ENCODE measurements around the gene ZNF408.

Gene ZNF408

GRCh38 chr11:46729110-46730027 is 28.5 kb downstream of the ZNF408 start:
- no peak for DNase-seq

- no peak for DNase-seq
These were observed 30.7 kb downstream of the ZNF408 start for GRCh38 chr11:46731545-46731944.

GRCh38 chr11:46733234-46733633 is 32.4 kb downstream of the ZNF408 start:
- DNase-seq = no peak

- DNase-seq = no peak
These were observed 35.3 kb downstream of the ZNF408 start for GRCh38 chr11:46736146-46736545.

- DNase-seq = no peak
These were observed 35.8 kb downstream of the ZNF408 start for GRCh38 chr11:46736615-46737014.

GRCh38 chr11:46737699-46738098 is 36.9 kb downstream of the ZNF408 start:
- no peak for DNase-seq

- DNase-seq = no peak
These were observed 38.1 kb downstream of the ZNF408 start for GRCh38 chr11:46738887-46739286.

- no peak for DNase-seq
These were observed 41.0 kb downstream of the ZNF408 start for GRCh38 chr11:46741600-46742484.

GRCh38 chr11:46743043-46743442 is 42.2 kb downstream of the ZNF408 start:
- no peak for DNase-seq

GRCh38 chr11:46743693-46744339 is 43.0 kb downstream of the ZNF408 start:
- DNase-seq = no peak

GRCh38 chr11:46745328-46745727 is 44.5 kb downstream of the ZNF408 start:
- no peak for DNase-seq

- no peak for DNase-seq
These were observed 45.2 kb downstream of the ZNF408 start for GRCh38 chr11:46745995-46746394.

- no peak for DNase-seq
These were observed 46.3 kb downstream of the ZNF408 start for GRCh38 chr11:46747150-46747549.
